ENCODE measurements around the gene TIE1.

DNA sequence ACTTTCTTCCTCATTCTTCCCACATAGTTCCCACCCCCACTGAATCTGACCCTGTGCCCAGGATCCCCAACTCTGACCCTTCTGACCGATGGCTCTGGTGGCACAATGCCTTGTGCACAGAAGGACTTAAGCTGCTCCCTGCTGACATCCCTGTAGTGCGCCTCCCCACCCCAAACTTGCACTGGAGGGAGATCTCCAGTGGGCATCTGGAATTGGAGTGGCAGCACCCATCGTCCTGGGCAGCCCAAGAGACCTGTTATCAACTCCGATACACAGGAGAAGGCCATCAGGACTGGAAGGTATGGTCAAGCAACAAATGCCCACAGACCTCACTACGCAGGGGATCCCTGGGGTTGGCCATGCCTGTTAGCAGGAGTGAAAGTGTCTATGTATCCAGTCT is 45.9 kb downstream of the TIE1 start:
- TF ChIP-seq, protein P1, sequence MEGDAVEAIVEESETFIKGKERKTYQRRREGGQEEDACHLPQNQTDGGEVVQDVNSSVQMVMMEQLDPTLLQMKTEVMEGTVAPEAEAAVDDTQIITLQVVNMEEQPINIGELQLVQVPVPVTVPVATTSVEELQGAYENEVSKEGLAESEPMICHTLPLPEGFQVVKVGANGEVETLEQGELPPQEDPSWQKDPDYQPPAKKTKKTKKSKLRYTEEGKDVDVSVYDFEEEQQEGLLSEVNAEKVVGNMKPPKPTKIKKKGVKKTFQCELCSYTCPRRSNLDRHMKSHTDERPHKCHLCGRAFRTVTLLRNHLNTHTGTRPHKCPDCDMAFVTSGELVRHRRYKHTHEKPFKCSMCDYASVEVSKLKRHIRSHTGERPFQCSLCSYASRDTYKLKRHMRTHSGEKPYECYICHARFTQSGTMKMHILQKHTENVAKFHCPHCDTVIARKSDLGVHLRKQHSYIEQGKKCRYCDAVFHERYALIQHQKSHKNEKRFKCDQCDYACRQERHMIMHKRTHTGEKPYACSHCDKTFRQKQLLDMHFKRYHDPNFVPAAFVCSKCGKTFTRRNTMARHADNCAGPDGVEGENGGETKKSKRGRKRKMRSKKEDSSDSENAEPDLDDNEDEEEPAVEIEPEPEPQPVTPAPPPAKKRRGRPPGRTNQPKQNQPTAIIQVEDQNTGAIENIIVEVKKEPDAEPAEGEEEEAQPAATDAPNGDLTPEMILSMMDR (conservative IDR thresholded peaks at IDR 0.05; ENCODE audit: low read length) = no peak
- TF ChIP-seq EZH2phosphoT487 (IDR thresholded peaks at IDR 0.05; ENCODE audit: borderline replicate concordance, low read depth, low read length) = no peak
